HL-60 (cell line): ENCODE data around the gene SLC35D3.

ENCODE experiments used
- DNase-seq, 2 experiments: peaks; one replicate each; pipeline ENCODE4 v3.0.0-alpha.2; 2010 to 2020; ENCODE audit warnings: low read depth in 1 of 2, low spot score in 1 of 2
- H3K27ac ChIP-seq: fragments of 250-450 bp; sonication (Bioruptor Pico); replicated peaks from 2 replicates; pipeline ENCODE4 v1.5.1; 2020; ENCODE audit warnings: mild to moderate bottlenecking, moderate library complexity
- H3K27me3 ChIP-seq: fragments of 250-450 bp; sonication (Bioruptor Pico); 2 replicates; pipeline ENCODE4 v1.5.1; 2021; ENCODE audit warnings: mild to moderate bottlenecking, moderate library complexity; ENCODE audit not compliant: insufficient read depth, poor library complexity, severe bottlenecking
- H3K4me3 ChIP-seq: replicated peaks from 2 replicates; pipeline ENCODE4 v1.5.1; 2011; ENCODE audit warnings: mild to moderate bottlenecking, control low read depth, low read length; ENCODE audit not compliant: insufficient read depth
- CTCF ChIP-seq: IDR thresholded peaks from one replicate; pipeline ENCODE4 v1.5.1; 2011; ENCODE audit warnings: low read length, control low read depth, inconsistent platforms; ENCODE audit not compliant: insufficient read depth
- GABPA ChIP-seq: IDR thresholded peaks from 2 replicates; pipeline ENCODE4 v1.6.1; 2012; ENCODE audit warnings: low read depth
- POLR2AphosphoS5 ChIP-seq: IDR thresholded peaks from 2 replicates; pipeline ENCODE4 v1.6.1; 2012; ENCODE audit warnings: low read depth
- REST ChIP-seq: IDR thresholded peaks from 2 replicates; pipeline ENCODE4 v1.6.1; 2012; ENCODE audit warnings: low read depth; ENCODE audit not compliant: insufficient replicate concordance
- SPI1 ChIP-seq: IDR thresholded peaks from 2 replicates; pipeline ENCODE4 v1.6.1; 2012; ENCODE audit warnings: low read depth, mild to moderate bottlenecking, borderline replicate concordance

The SLC35D3 gene

GRCh38 chr6:136955123-136955522 lies 33.0 kb downstream of the SLC35D3 start:
- peaks cover 6% of the 10 kb centered on the region for H3K27me3 ChIP-seq
- DNase-seq, result no peak
- TF ChIP-seq REST, result no peak
- no peak for TF ChIP-seq CTCF
- TF ChIP-seq GABPA, result no peak
- TF ChIP-seq SPI1, result no peak
- no peak for TF ChIP-seq POLR2AphosphoS5
- no peak overlapping the region for H3K4me3 ChIP-seq
- no peak overlapping the region for H3K27ac ChIP-seq

GRCh38 chr6:136956590-136957544 lies 34.8 kb downstream of the SLC35D3 start:
- Histone ChIP-seq H3K27me3 (peaks cover 9% of the 10 kb centered on the region), H3K27ac (no peak overlapping the region), H3K4me3 (no peak overlapping the region)
- no peak for DNase-seq
- no peak for TF ChIP-seq CTCF
- TF ChIP-seq POLR2AphosphoS5, result no peak
- TF ChIP-seq REST, result no peak
- TF ChIP-seq GABPA, result no peak
- TF ChIP-seq SPI1, result no peak

- TF ChIP-seq POLR2AphosphoS5 (no peak), REST (no peak), GABPA (no peak), SPI1 (no peak), CTCF (no peak)
- no peak for DNase-seq
- Histone ChIP-seq H3K27ac (no peak overlapping the region), H3K4me3 (no peak overlapping the region), H3K27me3 (peaks cover 9% of the 10 kb centered on the region)
Observed at GRCh38 chr6:136958168-136958567, 36.1 kb downstream of the SLC35D3 start.
